Stimulated activated CD4-positive, alpha-beta T cell treated with anti-CD3 and anti-CD28 coated beads, Interleukin-1b, Interleukin-23, amount 100 ng/mL, for 1 hour (primary cell): ENCODE data around the gene AFAP1.

ENCODE experiments used
- DNase-seq, 2 donors: peaks; one replicate each; pipeline ENCODE4 v3.0.0-alpha.2; 2020; ENCODE audit warnings: low read depth in 2 of 2

Gene AFAP1

GRCh38 chr4:7804756-7805385 lies 134.8 kb downstream of the AFAP1 start:
- no peak for DNase-seq

- DNase-seq, result peak; percentile 65 to 83
These were observed 135.5 kb downstream of the AFAP1 start for GRCh38 chr4:7803992-7804755.

GRCh38 chr4:7803371-7803770 lies 136.3 kb downstream of the AFAP1 start:
- no peak for DNase-seq

GRCh38 chr4:7802093-7802726 lies 137.5 kb downstream of the AFAP1 start:
- DNase-seq, result peak; percentile 42 to 76

DNA sequence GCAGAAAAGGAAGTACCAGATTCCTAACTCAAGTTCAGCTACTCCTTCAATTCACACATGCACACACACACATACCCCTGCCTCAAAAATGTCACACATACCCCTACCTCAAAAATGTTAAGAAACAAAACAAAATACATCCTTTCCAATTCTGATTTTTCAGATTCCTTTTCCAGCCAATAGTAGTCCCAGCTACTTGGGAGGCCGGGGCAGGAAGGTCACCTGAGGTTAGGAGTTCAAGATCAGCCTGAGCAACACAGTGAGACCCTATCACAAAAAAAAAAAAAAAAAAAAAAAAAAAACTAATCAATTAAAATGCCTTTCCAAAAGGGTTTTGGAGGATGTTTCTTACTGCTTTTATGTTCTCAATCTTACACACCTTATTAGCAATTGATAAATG lies 138.0 kb downstream of the AFAP1 start:
- no peak for DNase-seq

DNA sequence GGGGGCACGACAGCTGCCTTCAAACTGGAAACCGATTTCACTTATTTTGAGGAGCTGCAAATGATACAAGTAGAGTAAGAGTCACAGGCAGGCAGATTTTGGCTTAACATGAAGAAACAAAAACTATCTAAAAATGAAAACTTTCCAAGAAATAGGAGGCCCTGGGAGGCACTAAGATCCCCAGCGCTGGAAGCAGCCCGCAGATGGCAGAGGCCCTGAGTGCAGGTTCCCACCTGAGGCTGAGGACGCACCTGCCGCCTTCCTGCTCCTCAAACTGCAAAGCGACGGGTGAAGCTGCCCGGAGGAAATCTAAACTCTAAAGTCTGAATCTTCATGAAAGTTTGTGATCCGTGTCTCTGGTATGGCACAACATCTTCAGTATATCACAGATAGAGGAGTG lies 138.7 kb downstream of the AFAP1 start:
- no peak for DNase-seq

DNA sequence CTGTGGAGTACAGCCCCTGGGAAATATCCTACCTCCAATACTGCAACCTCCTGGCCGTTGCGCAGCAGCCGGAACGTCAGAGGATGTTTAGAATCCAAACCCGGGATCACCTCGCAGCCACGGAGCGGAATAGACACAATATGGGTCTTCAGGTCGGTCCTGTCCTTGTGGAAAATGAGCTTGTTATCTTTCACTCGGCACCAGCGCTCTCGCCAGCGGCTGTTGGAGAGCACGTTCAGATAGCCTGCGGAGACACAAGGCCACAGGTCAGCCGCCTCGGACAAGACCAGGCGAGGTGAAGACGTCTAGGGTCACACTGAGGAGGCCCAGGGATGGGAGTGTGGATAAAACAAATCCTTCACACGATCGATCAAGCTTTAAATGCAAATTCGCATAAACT lies 139.3 kb downstream of the AFAP1 start:
- no peak for DNase-seq

- DNase-seq, result no peak
These were observed 139.9 kb downstream of the AFAP1 start for GRCh38 chr4:7799736-7800135.

DNA sequence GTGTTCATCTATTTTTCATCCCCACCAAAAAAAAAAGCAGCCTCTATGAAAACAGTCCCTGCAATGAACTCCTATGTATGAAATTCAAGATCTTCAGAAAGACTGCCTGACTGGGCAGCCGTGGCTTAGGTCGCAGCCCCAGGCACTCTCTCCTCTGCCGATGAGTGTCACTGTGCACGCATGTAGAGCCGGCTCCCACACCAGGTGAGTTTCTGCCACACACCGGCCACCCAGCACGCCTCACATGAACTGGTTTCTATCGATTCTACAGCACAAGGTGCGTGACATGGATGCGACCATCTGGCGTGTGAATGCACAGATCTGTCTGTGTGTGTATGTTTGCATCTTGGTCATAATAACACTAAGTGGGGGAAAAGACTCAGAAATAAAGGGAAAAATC lies 140.4 kb downstream of the AFAP1 start:
- DNase-seq, result no peak

GRCh38 chr4:7798178-7798995 lies 141.3 kb downstream of the AFAP1 start:
- DNase-seq, result no peak

DNA sequence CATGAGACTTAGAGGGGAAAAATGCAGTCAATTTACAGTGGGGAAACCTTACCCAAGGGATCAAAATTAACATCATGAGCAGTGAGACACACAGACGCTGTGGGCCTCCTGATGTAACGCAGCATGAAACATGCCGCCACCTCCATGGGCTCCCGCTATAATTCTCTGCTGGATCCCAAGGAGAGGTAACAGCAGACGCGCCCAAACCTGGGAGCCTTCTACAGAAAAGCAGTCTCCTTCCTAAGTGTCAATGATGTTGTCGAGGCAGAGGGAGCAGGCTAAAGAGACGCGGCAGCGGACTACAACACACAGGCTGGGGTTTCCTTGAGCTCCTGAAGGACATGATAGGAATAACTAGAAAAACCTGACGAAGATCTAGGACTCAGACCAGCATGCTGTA lies 142.3 kb downstream of the AFAP1 start:
- DNase-seq, result no peak

- DNase-seq, result no peak
These were observed 143.7 kb downstream of the AFAP1 start for GRCh38 chr4:7795983-7796382.

DNA sequence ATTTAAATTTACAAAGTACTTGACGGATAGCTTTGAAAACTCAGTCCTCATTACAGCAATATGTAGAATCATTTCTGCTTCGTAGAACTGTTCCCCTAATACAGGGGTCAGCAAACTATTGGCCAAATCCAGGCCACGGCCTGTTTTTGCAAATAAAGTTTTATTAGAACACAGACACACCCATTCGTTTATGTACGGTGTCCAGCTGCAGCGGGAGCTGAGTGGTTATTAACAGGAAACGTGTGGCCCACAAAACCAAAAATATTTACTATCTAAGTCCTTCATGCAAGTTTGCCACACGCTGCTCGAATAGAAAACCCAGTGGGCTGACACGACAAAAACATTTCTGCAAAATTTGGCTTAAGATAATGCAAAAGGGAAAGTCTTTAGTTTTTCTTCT lies 146.5 kb downstream of the AFAP1 start:
- DNase-seq, result no peak

DNA sequence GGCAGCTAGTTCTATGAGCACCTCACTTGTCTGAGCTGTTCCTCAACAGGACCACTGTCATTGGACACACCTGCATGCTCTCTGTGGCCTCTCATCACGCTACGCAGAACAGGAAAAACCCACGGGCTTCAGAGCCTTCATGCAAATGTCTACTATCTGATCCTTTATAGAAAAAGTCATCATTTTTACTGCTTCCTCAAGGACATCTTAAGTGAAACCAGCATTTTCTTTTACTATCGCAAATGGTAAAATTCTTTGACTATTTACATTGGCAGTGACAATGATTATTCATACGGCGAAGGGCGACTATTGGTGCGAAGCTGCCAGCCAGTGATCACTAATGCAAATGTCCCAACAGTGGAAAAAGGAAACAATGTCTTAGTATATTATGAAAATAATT lies 147.0 kb downstream of the AFAP1 start:
- DNase-seq, result no peak

- no peak for DNase-seq
These were observed 148.7 kb downstream of the AFAP1 start for GRCh38 chr4:7790999-7791398.

DNA sequence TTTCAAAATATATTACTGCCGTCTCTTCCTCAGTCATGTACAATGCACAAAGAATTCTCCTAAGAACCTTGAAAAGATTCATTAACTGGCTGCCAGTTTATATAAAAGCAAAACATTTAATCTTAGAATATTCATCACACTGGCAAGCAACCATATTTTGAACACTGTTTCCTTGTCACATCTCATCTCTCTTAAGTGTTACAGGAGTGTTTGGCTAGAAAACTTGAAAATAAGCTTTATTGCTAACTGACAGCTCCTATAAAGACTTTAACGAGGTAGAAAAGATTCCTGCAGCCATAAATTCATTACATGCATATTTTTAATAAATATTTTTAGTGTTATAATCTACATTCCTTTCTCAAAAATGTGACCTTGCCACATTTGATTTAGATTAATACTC lies 149.6 kb downstream of the AFAP1 start:
- no peak for DNase-seq

DNA sequence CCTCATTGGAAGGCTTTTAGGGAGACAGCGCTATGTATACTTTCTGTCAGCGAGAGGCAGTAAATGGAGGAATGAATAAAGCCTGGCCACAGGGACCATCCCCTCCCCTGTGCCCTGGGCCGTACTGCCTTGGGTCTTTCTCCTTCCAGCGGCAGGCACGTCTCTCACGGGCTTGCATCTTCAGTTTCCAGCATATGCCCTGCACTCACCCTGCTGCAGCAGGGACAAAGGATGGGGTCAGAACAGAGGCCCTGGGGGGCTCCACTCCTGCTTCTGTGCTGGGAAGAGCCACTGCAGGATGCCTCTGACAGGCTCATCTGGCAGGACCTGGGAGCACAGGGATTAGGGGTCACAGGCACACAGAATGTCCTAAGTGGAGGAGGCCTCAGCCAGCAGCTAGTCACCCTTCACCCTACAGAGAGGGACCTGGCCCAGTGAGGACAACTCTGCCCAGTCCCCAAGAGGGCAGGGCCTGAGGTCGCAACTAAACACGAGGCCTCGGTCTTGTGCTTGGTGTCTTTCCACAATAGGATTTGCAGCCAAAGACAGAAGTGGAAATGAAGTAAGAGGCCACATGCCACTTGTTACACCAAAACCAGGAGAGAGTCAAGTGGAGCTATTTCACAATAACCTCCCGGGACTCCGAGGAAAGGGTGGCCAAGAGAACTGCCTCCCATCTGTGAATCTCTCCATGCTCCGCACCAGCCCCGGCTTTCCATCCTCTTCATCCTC lies 150.8 kb downstream of the AFAP1 start:
- no peak for DNase-seq

DNA sequence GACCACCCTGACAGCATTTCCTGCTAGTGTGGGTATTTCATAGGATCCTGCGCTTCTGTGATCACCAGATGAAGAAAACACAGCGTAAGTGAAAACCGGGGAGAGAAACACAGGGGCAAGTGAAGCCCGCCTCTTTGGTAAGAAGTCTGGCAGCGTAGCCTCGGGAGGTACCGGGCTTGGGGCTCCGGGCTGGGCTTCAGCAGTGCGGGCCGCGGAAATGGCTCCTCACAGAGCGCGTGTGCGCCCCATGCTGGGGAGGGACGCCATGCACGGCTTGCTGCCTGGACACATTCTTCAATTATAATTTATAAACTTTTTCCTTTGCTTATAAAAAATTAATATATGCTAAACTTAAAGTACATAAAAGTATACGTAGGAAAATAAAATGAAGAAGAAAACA lies 151.5 kb downstream of the AFAP1 start:
- no peak for DNase-seq

- no peak for DNase-seq
These were observed 151.9 kb downstream of the AFAP1 start for GRCh38 chr4:7787681-7788141.

GRCh38 chr4:7787067-7787466 lies 152.6 kb downstream of the AFAP1 start:
- no peak for DNase-seq

DNA sequence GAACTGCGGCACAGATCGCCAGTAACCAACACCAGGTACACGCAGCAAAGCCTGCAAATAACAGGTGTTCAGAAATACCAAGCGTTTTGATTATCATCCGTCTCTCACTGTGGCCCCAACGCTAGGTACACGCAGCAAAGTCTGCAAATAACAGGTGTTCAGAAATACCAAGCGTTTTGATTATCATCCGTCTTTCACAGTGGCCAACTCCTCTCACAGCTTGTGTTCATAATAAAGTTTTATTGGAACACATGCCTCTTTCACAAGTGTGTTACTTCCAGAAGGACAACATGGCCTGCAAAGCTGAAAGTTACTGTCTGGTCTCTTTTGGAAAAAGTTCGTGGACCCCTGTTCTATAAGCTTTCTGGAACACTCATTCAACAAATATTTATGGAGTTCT lies 153.1 kb downstream of the AFAP1 start:
- DNase-seq, result no peak

DNA sequence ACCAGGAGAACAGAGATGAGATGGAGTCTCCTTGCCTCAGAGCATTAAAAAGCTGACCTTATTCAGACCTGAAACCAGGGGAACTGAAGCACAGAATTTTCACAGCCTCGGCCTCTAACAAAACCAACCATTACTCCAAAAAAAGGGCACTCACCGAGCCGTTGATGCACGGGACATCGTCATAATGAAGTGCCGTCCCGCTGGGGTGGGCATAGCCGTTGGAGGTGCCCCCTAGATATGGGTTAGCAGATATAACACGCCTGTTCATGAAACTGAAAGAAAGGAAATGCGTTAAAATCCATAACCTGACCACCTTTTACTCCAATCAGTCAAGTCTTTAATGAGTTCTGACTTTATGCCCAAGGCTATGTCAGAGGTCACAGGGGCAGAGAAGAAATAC lies 153.6 kb downstream of the AFAP1 start:
- no peak for DNase-seq
